ENCODE data around the gene RHEB. TPM values are rescaled to one million over a fixed set of nuclear protein-coding genes. Genes with fewer than 3 reads are reported as not detected.

Gene RHEB
- total RNA-seq, 1 donor from 2014 or later, result 94.2 TPM

DNA sequence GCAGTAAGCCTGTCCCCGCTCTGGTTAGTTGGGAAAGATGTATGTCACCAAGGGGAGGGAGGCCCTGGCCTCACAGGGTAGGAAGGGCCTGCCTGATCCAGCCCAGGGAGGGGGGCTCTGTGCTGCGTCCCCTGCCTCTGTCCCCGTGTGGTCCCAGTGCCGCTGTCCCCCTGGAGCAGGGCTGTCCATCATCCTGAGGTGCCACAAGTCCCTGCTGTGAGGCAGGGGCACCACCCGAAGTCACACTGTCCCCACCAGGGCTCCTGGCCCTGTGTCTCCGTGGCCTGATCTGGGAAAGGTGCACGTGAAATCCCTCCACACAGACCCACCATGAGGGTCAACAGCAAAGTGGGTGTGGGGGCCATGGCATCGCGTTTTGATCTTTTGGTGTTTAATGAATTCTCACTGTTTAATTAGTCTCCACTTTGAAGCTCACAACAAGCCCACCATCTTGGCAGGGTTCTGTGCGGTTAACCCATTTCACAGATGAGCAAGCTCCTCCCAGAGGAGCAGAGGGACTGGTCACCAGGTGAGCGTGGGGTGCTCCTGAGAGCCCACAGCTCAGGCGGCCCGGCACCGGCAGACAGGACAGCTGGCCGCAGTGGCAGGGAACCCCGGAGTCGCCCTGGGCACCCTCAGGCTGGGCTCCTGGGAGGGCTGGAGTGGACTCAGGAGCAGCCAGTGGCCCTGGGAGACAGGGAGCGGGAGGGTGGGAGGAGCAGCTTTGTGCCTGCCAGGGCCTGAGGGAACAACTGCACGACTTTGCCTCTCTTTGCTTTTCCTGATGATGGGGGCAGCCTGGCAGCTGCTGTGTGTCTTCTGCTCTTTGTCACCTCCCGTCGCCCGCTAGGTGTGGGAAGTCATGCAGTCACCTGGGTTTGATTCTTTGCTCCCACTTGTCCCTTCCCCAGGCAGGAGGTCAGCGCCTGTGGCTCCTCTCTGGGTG, 67.8 kb downstream of the RHEB start:
- no peak for DNase-seq (ENCODE audit: low spot score)
- peaks cover 20% of the 10 kb centered on the region for H3K4me1 Mint-ChIP-seq (ENCODE audit: unreplicated experiment)
- H3K27ac Mint-ChIP-seq (ENCODE audit: unreplicated experiment), result no peak overlapping the region
- TF ChIP-seq, protein P1, sequence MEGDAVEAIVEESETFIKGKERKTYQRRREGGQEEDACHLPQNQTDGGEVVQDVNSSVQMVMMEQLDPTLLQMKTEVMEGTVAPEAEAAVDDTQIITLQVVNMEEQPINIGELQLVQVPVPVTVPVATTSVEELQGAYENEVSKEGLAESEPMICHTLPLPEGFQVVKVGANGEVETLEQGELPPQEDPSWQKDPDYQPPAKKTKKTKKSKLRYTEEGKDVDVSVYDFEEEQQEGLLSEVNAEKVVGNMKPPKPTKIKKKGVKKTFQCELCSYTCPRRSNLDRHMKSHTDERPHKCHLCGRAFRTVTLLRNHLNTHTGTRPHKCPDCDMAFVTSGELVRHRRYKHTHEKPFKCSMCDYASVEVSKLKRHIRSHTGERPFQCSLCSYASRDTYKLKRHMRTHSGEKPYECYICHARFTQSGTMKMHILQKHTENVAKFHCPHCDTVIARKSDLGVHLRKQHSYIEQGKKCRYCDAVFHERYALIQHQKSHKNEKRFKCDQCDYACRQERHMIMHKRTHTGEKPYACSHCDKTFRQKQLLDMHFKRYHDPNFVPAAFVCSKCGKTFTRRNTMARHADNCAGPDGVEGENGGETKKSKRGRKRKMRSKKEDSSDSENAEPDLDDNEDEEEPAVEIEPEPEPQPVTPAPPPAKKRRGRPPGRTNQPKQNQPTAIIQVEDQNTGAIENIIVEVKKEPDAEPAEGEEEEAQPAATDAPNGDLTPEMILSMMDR (IDR thresholded peaks at IDR 0.05; ENCODE audit: unreplicated experiment), result no peak
- no peaks in the 10 kb centered on the region for H3K36me3 Mint-ChIP-seq (ENCODE audit: low read depth, unreplicated experiment)
- H3K9me3 Mint-ChIP-seq (ENCODE audit: unreplicated experiment), result no peaks in the 10 kb centered on the region
- no peak overlapping the region for H3K4me3 Mint-ChIP-seq (ENCODE audit: unreplicated experiment)
- H3K27me3 Mint-ChIP-seq (ENCODE audit: unreplicated experiment), result no peaks in the 10 kb centered on the region

DNA sequence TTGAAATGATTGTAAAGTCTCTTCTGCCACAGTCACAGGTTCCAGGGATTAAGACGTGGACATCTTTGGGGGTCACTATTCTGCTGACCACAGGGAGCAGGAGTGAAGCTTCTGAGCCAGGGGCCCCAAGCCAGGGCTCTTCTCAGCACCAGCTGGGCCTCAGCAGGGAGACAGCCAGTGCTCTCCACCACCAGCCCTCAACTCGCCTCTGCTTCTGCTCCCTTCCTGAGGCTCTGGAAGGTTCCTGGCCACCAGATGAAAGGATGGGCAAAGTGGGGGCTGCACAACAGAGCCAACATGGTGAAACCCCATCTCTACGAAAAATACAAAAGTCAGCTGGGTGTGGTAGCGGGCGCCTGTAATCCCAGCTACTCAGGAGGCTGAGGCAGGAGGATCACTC, 68.5 kb downstream of the RHEB start:
- TF ChIP-seq, protein P1 (IDR thresholded peaks at IDR 0.05; ENCODE audit: unreplicated experiment), result no peak
- Mint-ChIP-seq H3K9me3 (ENCODE audit: unreplicated experiment) (no peaks in the 10 kb centered on the region), H3K36me3 (ENCODE audit: low read depth, unreplicated experiment) (no peaks in the 10 kb centered on the region), H3K27ac (ENCODE audit: unreplicated experiment) (no peak overlapping the region), H3K4me3 (ENCODE audit: unreplicated experiment) (no peak overlapping the region), H3K4me1 (ENCODE audit: unreplicated experiment) (peaks cover 14% of the 10 kb centered on the region), H3K27me3 (ENCODE audit: unreplicated experiment) (no peaks in the 10 kb centered on the region)
- no peak for DNase-seq (ENCODE audit: low spot score)

DNA sequence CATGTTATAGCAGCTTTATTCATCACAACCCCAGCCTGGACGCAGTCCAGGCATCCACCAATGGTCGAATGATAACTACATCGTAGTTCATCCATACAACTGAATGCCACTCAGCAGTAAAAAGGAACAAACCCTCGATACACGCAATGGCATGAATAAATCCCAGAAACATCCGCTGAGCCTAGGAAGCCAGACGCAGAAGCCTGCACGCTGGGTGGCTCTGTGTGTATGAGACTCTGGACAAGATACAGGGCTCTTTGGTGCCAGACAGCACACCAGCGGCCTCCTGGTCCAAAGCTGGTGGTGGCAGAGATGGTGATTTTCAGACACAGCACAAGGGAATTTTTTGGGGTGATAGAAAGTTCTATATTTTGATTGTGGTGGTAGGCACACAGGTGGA, 69.7 kb downstream of the RHEB start:
- no peaks in the 10 kb centered on the region for H3K36me3 Mint-ChIP-seq (ENCODE audit: low read depth, unreplicated experiment)
- H3K27me3 Mint-ChIP-seq (ENCODE audit: unreplicated experiment), result peaks cover 2% of the 10 kb centered on the region
- no peak overlapping the region for H3K27ac Mint-ChIP-seq (ENCODE audit: unreplicated experiment)
- TF ChIP-seq, protein P1 (IDR thresholded peaks at IDR 0.05; ENCODE audit: unreplicated experiment), result no peak
- peaks cover 7% of the 10 kb centered on the region for H3K4me1 Mint-ChIP-seq (ENCODE audit: unreplicated experiment)
- H3K9me3 Mint-ChIP-seq (ENCODE audit: unreplicated experiment), result no peaks in the 10 kb centered on the region
- no peak for DNase-seq (ENCODE audit: low spot score)
- H3K4me3 Mint-ChIP-seq (ENCODE audit: unreplicated experiment), result no peak overlapping the region

DNA sequence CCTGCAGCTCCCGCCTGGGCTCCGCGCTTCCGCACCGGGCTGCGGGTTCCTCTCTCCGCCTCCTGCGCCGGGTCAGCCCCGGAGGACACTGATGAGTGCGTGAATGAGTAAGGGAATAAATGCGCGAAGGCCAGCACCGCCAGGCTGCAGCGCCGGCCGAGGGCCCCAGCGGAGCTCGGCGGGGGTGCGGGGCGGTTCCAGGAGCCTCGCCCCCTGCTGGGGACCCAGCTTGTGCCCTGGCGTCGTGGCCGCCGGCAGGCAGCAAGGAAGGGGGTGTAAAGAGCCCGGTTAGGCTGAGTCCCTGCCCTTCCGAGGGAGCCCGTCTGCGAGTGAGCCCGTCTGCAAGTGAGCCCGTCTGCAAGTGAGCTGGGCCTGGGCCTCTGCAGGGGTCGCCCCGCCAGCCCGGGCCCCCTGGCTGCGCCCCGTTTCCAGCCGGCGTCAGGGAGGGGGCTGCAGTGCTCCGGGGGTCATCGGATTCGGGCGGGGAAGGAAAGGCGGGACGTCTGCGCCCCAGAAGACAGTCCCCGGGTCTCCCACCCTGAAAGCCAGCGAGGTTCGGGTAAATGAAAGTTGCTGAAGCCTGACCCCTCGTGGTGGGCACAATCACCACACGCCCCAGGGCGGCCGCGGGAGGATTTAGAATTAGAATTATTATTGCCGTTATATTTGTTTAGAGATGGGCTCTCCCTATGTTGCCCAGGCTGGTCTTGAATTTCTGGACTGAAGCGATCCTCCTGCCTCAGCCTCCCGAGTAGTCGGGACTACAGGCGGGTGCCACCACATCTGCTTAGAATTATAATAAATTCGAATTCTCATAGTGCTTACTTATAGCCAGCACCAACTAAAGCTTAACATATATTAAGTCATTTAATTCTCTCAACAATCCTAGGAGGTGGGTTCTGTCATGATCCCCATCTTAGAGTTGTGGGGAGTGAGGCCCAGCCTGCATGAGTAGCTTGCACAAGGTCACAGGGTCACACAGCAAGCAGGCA, 71.1 kb downstream of the RHEB start:
- peak; percentile 76 for DNase-seq (ENCODE audit: low spot score)
- Mint-ChIP-seq H3K4me1 (ENCODE audit: unreplicated experiment) (peaks cover 7% of the 10 kb centered on the region), H3K27me3 (ENCODE audit: unreplicated experiment) (peaks cover 2% of the 10 kb centered on the region), H3K4me3 (ENCODE audit: unreplicated experiment) (no peak overlapping the region), H3K36me3 (ENCODE audit: low read depth, unreplicated experiment) (no peaks in the 10 kb centered on the region), H3K9me3 (ENCODE audit: unreplicated experiment) (no peaks in the 10 kb centered on the region), H3K27ac (ENCODE audit: unreplicated experiment) (no peak overlapping the region)
- TF ChIP-seq, protein P1 (IDR thresholded peaks at IDR 0.05; ENCODE audit: unreplicated experiment), result peak; percentile 74

Measured in endothelial cell (in vitro differentiated cells).